ENCODE data around the gene VAV3. TPM values are rescaled to one million over a fixed set of nuclear protein-coding genes. Genes with fewer than 3 reads are reported as not detected.

Gene VAV3
- total RNA-seq, 4 donors from 2014 or later: 1.9 to 5.8 (median 3.0) TPM

GRCh38 chr1:107617456-107617855 is 347.5 kb downstream of the VAV3 start:
- no peak overlapping the region for H3K27ac ChIP-seq (replicated peaks in 1 of 4)
- no peak for DNase-seq (ENCODE audit: extremely low spot score)
- H3K27me3 ChIP-seq: no peaks in the 10 kb centered on the region
- no peak overlapping the region for H3K4me3 ChIP-seq
- no peaks in the 10 kb centered on the region for H3K36me3 ChIP-seq
- H3K4me1 ChIP-seq: peaks cover 0 to 1% (median 0%) of the 10 kb centered on the region in 4 donors
- intact Hi-C loops (cut with DNase I): no loop called here
- TF ChIP-seq POLR2A (IDR thresholded peaks at IDR 0.05; ENCODE audit: low read depth): no peak
- TF ChIP-seq CTCF (IDR thresholded peaks at IDR 0.05): no peak
- peaks cover 0 to 4% (median 0%) of the 10 kb centered on the region in 4 donors for H3K9me3 ChIP-seq

GRCh38 chr1:107609808-107610207 is 355.2 kb downstream of the VAV3 start:
- Histone ChIP-seq H3K27me3 (no peaks in the 10 kb centered on the region), H3K4me1 (no peaks in the 10 kb centered on the region), H3K36me3 (no peaks in the 10 kb centered on the region), H3K9me3 (peaks cover 0 to 7% (median 0%) of the 10 kb centered on the region in 4 donors), H3K4me3 (no peak overlapping the region), H3K27ac (replicated peaks in 1 of 4) (no peak overlapping the region)
- DNase-seq (ENCODE audit: extremely low spot score): no peak
- WGBS: 94% methylated on average over 1 of the region's 1 CpG
- TF ChIP-seq POLR2A (IDR thresholded peaks at IDR 0.05; ENCODE audit: low read depth): no peak
- TF ChIP-seq POLR2AphosphoS5 (IDR thresholded peaks at IDR 0.05): no peak
- TF ChIP-seq CTCF (IDR thresholded peaks at IDR 0.05): no peak
- no peak for TF ChIP-seq EP300 (IDR thresholded peaks at IDR 0.05)
- intact Hi-C loops (cut with DNase I): no loop called here

- DNase-seq (ENCODE audit: extremely low spot score): no peak
- TF ChIP-seq EP300 (IDR thresholded peaks at IDR 0.05): no peak
- no peak for TF ChIP-seq POLR2AphosphoS5 (IDR thresholded peaks at IDR 0.05)
- no peak for TF ChIP-seq POLR2A (IDR thresholded peaks at IDR 0.05; ENCODE audit: low read depth)
- no peak for TF ChIP-seq CTCF (IDR thresholded peaks at IDR 0.05)
- intact Hi-C loops (cut with DNase I): no loop called here
- peaks cover 0 to 7% (median 0%) of the 10 kb centered on the region in 4 donors for H3K4me1 ChIP-seq
- no peaks in the 10 kb centered on the region for H3K9me3 ChIP-seq
- no peaks in the 10 kb centered on the region for H3K27me3 ChIP-seq
- H3K36me3 ChIP-seq: no peaks in the 10 kb centered on the region
- H3K27ac ChIP-seq (replicated peaks in 1 of 4): no peak overlapping the region
- no peak overlapping the region for H3K4me3 ChIP-seq
Measured at GRCh38 chr1:107604825-107605224, 360.2 kb downstream of the VAV3 start.

GRCh38 chr1:107600607-107601160 is 364.3 kb downstream of the VAV3 start:
- no peaks in the 10 kb centered on the region for H3K27me3 ChIP-seq
- no peak overlapping the region for H3K27ac ChIP-seq (replicated peaks in 1 of 4)
- TF ChIP-seq CTCF (IDR thresholded peaks at IDR 0.05) (no peak), EP300 (IDR thresholded peaks at IDR 0.05) (no peak), POLR2A (IDR thresholded peaks at IDR 0.05; ENCODE audit: low read depth) (no peak), POLR2AphosphoS5 (IDR thresholded peaks at IDR 0.05) (no peak)
- H3K4me1 ChIP-seq: peaks cover 0 to 7% (median 0%) of the 10 kb centered on the region in 4 donors
- no peaks in the 10 kb centered on the region for H3K36me3 ChIP-seq
- no peak overlapping the region for H3K4me3 ChIP-seq
- DNase-seq (ENCODE audit: extremely low spot score): no peak
- intact Hi-C loops (cut with DNase I): no loop called here
- WGBS: 62% methylated on average over 3 of the region's 3 CpGs
- H3K9me3 ChIP-seq: no peaks in the 10 kb centered on the region

- intact Hi-C loops (cut with DNase I): no loop called here
- TF ChIP-seq CTCF (IDR thresholded peaks at IDR 0.05) (no peak), POLR2AphosphoS5 (IDR thresholded peaks at IDR 0.05) (no peak), EP300 (IDR thresholded peaks at IDR 0.05) (no peak), POLR2A (IDR thresholded peaks at IDR 0.05; ENCODE audit: low read depth) (no peak)
- Histone ChIP-seq H3K36me3 (no peaks in the 10 kb centered on the region), H3K9me3 (no peaks in the 10 kb centered on the region), H3K4me3 (no peak overlapping the region), H3K4me1 (peaks cover 0 to 15% (median 8%) of the 10 kb centered on the region in 4 donors), H3K27ac (replicated peaks in 1 of 4) (no peak overlapping the region), H3K27me3 (no peaks in the 10 kb centered on the region)
- no peak for DNase-seq (ENCODE audit: extremely low spot score)
- 81% methylated on average over 3 of the region's 3 CpGs for WGBS
Measured at GRCh38 chr1:107599220-107599619, 365.8 kb downstream of the VAV3 start.
